IPS DF 6.9 (cell line): Measurements from ENCODE around the gene ATAD5.
"Not testable (repeated sequence)": the region's sequence is repeated elsewhere in the genome, so short reads cannot be mapped to it uniquely, and the experiment has no call there.

Experiments used
- DNase-seq: peaks from one replicate; pipeline ENCODE4 v3.0.0-alpha.2; 2013; ENCODE audit warnings: low read depth, low spot score
- H3K27ac ChIP-seq: one replicate; pipeline ENCODE4 v1.5.1; 2013; ENCODE audit warnings: low read length, control low read depth
- H3K27me3 ChIP-seq: 2 replicates; pipeline ENCODE4 v1.6.1; 2013; ENCODE audit warnings: mild to moderate bottlenecking, low read length; ENCODE audit not compliant: control insufficient read depth, insufficient read depth
- H3K36me3 ChIP-seq: 2 replicates; pipeline ENCODE4 v1.6.1; 2013; ENCODE audit warnings: low read length; ENCODE audit not compliant: control insufficient read depth, insufficient read depth
- H3K4me1 ChIP-seq: 2 replicates; pipeline ENCODE4 v1.6.1; 2013; ENCODE audit warnings: low read length; ENCODE audit not compliant: control insufficient read depth, insufficient read depth
- H3K4me3 ChIP-seq: 2 replicates; pipeline ENCODE4 v1.5.1; 2013; ENCODE audit warnings: mild to moderate bottlenecking, low read length
- H3K9me3 ChIP-seq: 2 replicates; pipeline ENCODE4 v1.6.1; 2013; ENCODE audit warnings: low read length, inconsistent platforms; ENCODE audit not compliant: control insufficient read depth, insufficient read depth
- WGBS: extraction: QIAGEN DNeasy Blood & Tissue Kit; methylation state at CpG from one replicate; pipeline ENCODE4 v1.1.7; 2013; ENCODE audit warnings: mixed read lengths, missing lambda C conversion rate; ENCODE audit not compliant: insufficient read length, insufficient coverage; 5-methylcytosine and 5-hydroxymethylcytosine counted together

The ATAD5 gene

DNA sequence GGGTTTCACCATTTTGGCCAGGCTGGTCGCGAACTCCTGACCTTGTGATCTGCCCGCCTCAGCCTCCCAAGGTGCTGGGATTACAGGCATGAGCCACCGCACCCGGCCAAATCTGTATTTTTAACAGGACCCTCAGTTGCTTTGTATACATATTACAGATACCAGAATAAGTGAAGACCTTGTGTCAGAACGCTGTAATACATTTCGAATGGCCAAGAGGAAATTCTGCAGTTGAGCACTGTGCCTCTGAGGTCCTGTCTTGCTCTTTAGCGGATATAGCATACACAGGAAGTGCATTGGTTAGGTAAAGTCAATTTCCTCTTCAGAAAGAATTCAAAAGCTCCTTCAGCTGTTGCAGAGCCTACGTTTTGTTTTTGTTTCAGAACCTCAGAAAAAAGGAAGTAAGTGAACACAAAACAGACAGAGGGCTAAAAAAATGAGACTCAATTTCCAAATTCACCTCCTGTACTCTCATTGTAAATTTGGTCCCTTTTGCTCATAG is 22.9 kb upstream of the ATAD5 start:
- H3K4me1 ChIP-seq, result no peaks in the 10 kb centered on the region
- no peak overlapping the region for H3K4me3 ChIP-seq
- DNase-seq, result no peak
- H3K9me3 ChIP-seq, result no peaks in the 10 kb centered on the region
- H3K27me3 ChIP-seq, result no peaks in the 10 kb centered on the region
- no peaks in the 10 kb centered on the region for H3K36me3 ChIP-seq
- no peak overlapping the region for H3K27ac ChIP-seq
- WGBS, result no CpG with 5 or more reads among the region's 9 CpGs

DNA sequence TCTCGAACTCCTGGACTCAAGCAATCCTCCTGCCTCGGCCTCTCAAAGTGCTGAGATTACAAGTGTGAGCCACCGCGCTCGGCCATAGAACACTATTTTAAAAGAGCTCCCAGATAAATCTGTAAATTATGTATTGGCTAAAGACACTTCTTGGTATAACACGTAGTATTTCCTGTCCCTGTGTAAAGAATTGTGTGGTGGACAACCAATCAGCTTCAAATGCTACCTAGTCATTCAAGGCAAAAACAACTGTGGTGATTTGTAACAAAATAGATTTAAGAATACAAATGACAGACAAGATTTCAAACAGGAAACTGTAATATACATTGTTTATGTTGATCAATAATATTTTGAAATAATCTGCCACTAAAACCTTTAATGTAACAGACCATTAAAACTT is 21.9 kb upstream of the ATAD5 start:
- no peaks in the 10 kb centered on the region for H3K4me1 ChIP-seq
- no peak overlapping the region for H3K27ac ChIP-seq
- H3K9me3 ChIP-seq, result no peaks in the 10 kb centered on the region
- H3K4me3 ChIP-seq, result no peak overlapping the region
- no CpG with 5 or more reads among the region's 6 CpGs for WGBS
- H3K36me3 ChIP-seq, result no peaks in the 10 kb centered on the region
- H3K27me3 ChIP-seq, result no peaks in the 10 kb centered on the region
- no peak for DNase-seq

DNA sequence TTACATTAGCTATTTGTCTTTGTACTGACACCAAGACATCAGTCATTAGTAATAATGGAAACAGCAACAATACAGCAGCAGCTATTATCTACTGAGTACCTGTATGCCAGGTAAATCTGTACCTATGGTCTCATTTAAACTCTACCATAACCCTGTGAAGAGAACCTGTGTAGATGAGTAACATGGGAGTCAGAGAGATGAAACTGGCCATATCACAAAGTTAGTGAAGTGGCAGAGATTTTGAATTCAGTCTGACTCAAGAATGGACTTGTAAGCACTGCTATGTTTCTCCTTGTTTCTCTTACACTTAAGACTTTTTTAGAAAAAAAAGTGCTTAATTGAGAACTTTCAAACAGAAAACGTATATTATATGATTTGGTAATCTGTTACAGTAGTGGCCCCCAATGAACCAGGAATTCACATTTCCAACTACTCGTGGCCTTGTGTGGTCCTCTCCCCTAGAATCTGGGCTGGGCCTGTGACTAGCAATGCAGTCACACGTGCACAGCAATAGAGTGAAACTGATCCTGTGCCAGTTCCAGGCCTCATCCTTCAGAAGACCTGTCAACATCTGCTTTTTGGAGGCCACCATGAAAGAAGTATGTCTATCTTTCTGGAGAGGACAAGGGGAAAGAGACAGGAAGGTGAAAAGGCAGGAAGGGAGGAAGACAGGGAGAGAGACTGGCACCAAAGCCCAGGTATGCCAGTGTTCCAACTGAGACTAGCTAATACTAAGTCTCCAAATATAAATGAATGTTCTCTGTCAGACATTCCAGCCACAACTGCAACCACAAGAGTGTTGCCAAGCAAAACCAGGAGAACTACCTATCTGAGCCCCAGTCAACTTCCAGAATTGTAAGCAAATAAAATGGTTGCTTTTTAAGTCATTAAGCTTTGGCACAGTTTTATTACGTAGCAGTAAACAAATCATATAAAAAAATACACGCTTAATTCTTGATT is 19.3 kb upstream of the ATAD5 start:
- Histone ChIP-seq H3K4me1 (no peaks in the 10 kb centered on the region), H3K27ac (no peak overlapping the region), H3K27me3 (no peaks in the 10 kb centered on the region), H3K36me3 (no peaks in the 10 kb centered on the region), H3K9me3 (no peaks in the 10 kb centered on the region), H3K4me3 (no peak overlapping the region)
- no CpG with 5 or more reads among the region's 5 CpGs for WGBS
- no peak for DNase-seq

- not testable (repeated sequence) for H3K4me1 ChIP-seq, H3K9me3 ChIP-seq
- WGBS, result no CpG with 5 or more reads among the region's 12 CpGs
Measured at GRCh38 chr17:30814236-30814635, 17.5 kb upstream of the ATAD5 start.

GRCh38 chr17:30814860-30815259 is 16.9 kb upstream of the ATAD5 start:
- not testable (repeated sequence) for H3K4me3 ChIP-seq, H3K27me3 ChIP-seq, H3K4me1 ChIP-seq, DNase-seq, H3K9me3 ChIP-seq, H3K36me3 ChIP-seq, H3K27ac ChIP-seq
- 100% methylated on average over 2 of the region's 9 CpGs for WGBS

More at GRCh38 chr17:30814236-30814635, 17.5 kb upstream of the ATAD5 start:
- H3K27me3 ChIP-seq, H3K27ac ChIP-seq, DNase-seq, H3K4me3 ChIP-seq, H3K36me3 ChIP-seq: not testable (repeated sequence)

DNA sequence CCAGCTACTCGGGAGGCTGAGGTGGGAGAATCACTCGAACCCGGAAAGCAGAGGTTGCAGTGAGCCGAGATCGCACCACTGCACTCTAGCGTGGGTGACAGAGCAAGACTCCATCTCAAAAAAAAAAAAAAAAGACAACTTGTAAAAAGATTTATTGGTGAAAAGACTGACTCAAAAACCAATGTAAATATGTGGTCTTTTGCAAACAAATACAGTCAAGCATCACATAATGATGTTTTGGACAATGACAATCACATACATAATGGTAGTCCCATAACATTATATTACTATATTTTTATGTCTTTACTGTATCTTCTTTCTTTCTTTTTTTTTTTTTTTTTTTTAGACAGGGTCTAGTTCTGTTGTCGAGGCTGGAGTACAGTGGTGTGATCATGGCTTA is 15.6 kb upstream of the ATAD5 start:
- Histone ChIP-seq H3K9me3 (no peaks in the 10 kb centered on the region), H3K4me3 (no peak overlapping the region), H3K27me3 (no peaks in the 10 kb centered on the region), H3K4me1 (no peaks in the 10 kb centered on the region; the same call in 1 of the 2 replicates), H3K27ac (no peak overlapping the region), H3K36me3 (no peaks in the 10 kb centered on the region)
- no peak for DNase-seq
- WGBS, result no CpG with 5 or more reads among the region's 7 CpGs

DNA sequence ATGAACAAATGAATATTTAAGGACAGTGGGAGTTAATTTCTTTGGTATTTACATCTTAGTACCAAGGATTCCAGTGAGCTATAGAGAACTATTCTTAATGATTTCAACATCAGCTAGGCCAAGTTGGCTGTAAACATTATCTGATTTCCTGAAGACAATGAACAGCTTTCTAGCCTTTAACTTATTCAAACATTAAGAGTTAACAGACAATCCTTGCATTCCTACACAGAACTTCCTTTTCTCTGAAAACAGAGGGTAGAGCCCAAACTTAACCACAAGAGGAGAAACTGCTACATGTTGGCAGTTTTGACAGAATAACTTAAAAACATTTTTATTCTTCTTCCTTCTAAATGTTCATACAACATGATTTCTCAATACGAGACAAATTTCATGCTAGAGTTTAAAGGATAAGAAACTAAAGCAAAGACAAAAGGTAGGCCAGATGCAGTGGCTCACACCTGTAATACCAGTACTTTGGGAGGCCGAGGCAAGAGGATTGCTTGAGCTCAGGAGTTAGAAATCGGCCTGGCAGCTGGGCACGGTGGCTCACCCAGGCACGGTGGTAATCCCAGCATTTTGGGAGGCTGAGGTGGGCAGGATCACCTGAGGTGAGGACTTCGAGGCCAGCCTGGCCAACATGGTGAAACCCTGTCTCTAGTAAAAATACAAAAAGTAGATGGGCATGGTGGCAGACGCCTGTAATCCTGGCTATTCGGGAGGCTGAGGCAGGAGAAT is 11.6 kb upstream of the ATAD5 start:
- no peak overlapping the region for H3K4me3 ChIP-seq
- no peak for DNase-seq
- H3K27me3 ChIP-seq, result no peaks in the 10 kb centered on the region
- H3K4me1 ChIP-seq, result no peaks in the 10 kb centered on the region; the same call in 1 of the 2 replicates
- H3K36me3 ChIP-seq, result no peaks in the 10 kb centered on the region
- no peaks in the 10 kb centered on the region for H3K9me3 ChIP-seq
- WGBS, result no CpG with 5 or more reads among the region's 8 CpGs
- H3K27ac ChIP-seq, result no peak overlapping the region

DNA sequence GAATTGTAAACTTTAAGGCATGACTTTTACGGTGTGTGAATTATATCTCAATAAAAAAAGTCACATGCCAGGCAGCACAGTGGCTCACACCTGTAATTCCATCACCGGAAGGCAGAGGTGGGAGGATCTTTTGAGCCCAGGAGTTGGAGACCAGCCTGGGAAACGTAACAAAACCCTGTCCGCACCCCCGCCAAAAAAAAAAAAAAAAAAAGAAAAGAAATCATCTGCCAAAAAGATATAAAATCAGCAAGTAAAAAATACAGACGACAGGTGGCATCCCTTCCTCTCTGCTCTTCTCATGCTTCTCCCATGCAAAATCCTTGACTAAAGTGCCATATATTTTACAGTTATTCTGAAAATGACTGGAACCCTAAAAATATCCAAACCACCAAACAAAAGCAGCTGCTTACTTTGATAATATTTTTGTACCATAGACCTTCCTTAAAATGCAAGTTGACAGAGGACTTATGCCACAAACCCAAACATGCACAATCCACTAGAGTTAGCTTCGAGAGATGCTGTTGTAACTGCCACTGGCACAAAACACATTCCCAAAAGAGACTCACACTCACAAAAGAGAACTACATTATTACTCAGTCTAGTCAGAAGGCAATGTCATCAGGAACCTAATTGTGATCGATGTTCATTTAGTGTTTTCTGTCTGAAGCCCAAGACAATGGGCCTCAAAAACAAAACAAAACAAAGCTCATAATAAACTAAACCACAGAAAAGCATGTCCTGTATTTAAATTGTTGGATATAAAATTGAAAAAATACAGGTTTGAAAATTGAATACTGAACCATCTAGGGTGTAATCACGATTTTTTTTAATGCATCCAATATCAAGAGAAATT is 9.7 kb upstream of the ATAD5 start:
- Histone ChIP-seq H3K4me1 (no peaks in the 10 kb centered on the region; the same call in 1 of the 2 replicates), H3K9me3 (no peaks in the 10 kb centered on the region), H3K27ac (no peak overlapping the region), H3K4me3 (no peak overlapping the region), H3K36me3 (no peaks in the 10 kb centered on the region), H3K27me3 (no peaks in the 10 kb centered on the region)
- WGBS, result no CpG with 5 or more reads among the region's 9 CpGs
- DNase-seq, result no peak

DNA sequence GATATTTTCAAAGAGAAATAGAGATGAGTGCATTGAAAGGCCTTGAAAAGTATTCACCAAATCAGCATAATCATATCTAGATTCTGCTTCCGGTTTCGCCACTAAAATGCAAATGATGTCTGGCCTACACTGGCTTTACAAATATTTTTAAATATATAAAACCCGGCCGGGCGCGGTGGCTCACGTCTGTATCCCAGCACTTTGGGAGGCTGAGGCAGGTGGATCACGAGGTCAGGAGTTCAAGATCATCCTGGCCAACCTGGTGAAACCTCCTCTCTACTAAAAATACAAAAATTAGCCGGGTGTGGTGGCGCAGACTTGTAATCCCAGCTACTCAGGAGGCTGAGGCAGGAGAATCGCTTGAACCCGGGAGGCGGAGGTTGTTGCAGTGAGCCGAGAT is 8.8 kb upstream of the ATAD5 start:
- H3K27ac ChIP-seq, DNase-seq: not testable (repeated sequence)
- WGBS, result no CpG with 5 or more reads among the region's 14 CpGs

DNA sequence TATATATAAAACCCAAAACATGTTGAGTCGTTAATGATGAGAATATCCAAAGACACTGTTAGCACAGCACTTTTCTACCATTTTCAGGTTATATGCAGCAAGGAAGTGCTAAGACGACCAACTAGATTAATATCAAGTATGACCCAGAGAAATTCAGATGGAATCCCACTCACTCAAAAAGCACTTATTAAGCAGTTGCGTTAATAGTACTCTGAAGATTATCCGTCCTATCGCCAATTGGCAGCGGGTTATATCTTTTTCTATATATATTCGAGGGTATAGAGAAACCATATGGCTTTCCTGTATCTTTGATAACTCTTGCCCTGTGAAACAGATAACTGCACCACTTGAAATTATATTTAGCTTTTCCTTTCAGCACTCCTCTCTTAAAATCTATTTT is 8.3 kb upstream of the ATAD5 start:
- Histone ChIP-seq H3K36me3 (no peaks in the 10 kb centered on the region), H3K27me3 (no peaks in the 10 kb centered on the region), H3K4me1 (no peaks in the 10 kb centered on the region), H3K4me3 (no peak overlapping the region; the same call in 1 of the 2 replicates), H3K9me3 (no peaks in the 10 kb centered on the region), H3K27ac (no peak overlapping the region)
- no CpG with 5 or more reads among the region's 7 CpGs for WGBS
- no peak for DNase-seq

More for the DNA sequence above, 8.8 kb upstream of the ATAD5 start:
- not testable (repeated sequence) for H3K27me3 ChIP-seq, H3K9me3 ChIP-seq, H3K4me1 ChIP-seq, H3K36me3 ChIP-seq, H3K4me3 ChIP-seq
